GM20431 (cell line): ENCODE results near the gene HSD17B12.

Experiments
- in situ Hi-C: fragments of 300-500 bp; cut with MseI, MboI; formaldehyde crosslinking; loops from one replicate; pipeline ENCODE4 v1.15.0; 2020; ENCODE audit warnings: low sequenced_read_pairs; ENCODE audit not compliant: unreplicated experiment

HSD17B12 gene

GRCh38 chr11:43789700-43790443, 109.3 kb downstream of the HSD17B12 start:
- in situ Hi-C loops: no loop called here

GRCh38 chr11:43790444-43790794, 109.9 kb downstream of the HSD17B12 start:
- in situ Hi-C loops: no loop called here

- in situ Hi-C loops: no loop called here
These were observed 116.8 kb downstream of the HSD17B12 start for GRCh38 chr11:43797337-43797736.

- in situ Hi-C loops: no loop called here
These were observed 117.3 kb downstream of the HSD17B12 start for GRCh38 chr11:43797866-43798265.

- in situ Hi-C loops: no loop called here
These were observed 122.0 kb downstream of the HSD17B12 start for GRCh38 chr11:43802509-43802908.

GRCh38 chr11:43803766-43804165, 123.2 kb downstream of the HSD17B12 start:
- in situ Hi-C loops: no loop called here

GRCh38 chr11:43806976-43807375, 126.4 kb downstream of the HSD17B12 start:
- in situ Hi-C loops: no loop called here

- in situ Hi-C loops: no loop called here
These were observed 130.5 kb downstream of the HSD17B12 start for GRCh38 chr11:43810929-43811596.

GRCh38 chr11:43812471-43812870, 131.9 kb downstream of the HSD17B12 start:
- in situ Hi-C loops: no loop called here

- in situ Hi-C loops: no loop called here
These were observed 137.7 kb downstream of the HSD17B12 start for GRCh38 chr11:43818220-43818619.

- in situ Hi-C loops: no loop called here
These were observed 139.4 kb downstream of the HSD17B12 start for GRCh38 chr11:43819926-43820325.

GRCh38 chr11:43823316-43823715, 142.8 kb downstream of the HSD17B12 start:
- in situ Hi-C loops: no loop called here

- in situ Hi-C loops: no loop called here
These were observed 143.3 kb downstream of the HSD17B12 start for GRCh38 chr11:43823851-43824250.

GRCh38 chr11:43825217-43825816, 144.8 kb downstream of the HSD17B12 start:
- in situ Hi-C loops: no loop called here

- in situ Hi-C loops: no loop called here
These were observed 150.4 kb downstream of the HSD17B12 start for GRCh38 chr11:43830928-43831440.

GRCh38 chr11:43832536-43832935, 152.0 kb downstream of the HSD17B12 start:
- in situ Hi-C loops: no loop called here

GRCh38 chr11:43833657-43834073, 153.1 kb downstream of the HSD17B12 start:
- in situ Hi-C loops: no loop called here

- in situ Hi-C loops: no loop called here
These were observed 153.7 kb downstream of the HSD17B12 start for GRCh38 chr11:43834286-43834685.

- in situ Hi-C loops: no loop called here
These were observed 154.6 kb downstream of the HSD17B12 start for GRCh38 chr11:43835104-43835503.

- in situ Hi-C loops: no loop called here
These were observed 157.3 kb downstream of the HSD17B12 start for GRCh38 chr11:43837879-43838278.

- in situ Hi-C loops: no loop called here
These were observed 161.5 kb downstream of the HSD17B12 start for GRCh38 chr11:43842021-43842420.
